ENCODE measurements around the gene RABL6.
A peak's percentile ranks its signal among the peaks of the same experiment; 100 is the strongest.
"Not testable (repeated sequence)": the region's sequence is repeated elsewhere in the genome, so short reads cannot be mapped to it uniquely, and the experiment has no call there.

Gene RABL6

GRCh38 chr9:136837856-136838277 lies 30.1 kb downstream of the RABL6 start:
- DNase-seq, result not testable (repeated sequence)

DNA sequence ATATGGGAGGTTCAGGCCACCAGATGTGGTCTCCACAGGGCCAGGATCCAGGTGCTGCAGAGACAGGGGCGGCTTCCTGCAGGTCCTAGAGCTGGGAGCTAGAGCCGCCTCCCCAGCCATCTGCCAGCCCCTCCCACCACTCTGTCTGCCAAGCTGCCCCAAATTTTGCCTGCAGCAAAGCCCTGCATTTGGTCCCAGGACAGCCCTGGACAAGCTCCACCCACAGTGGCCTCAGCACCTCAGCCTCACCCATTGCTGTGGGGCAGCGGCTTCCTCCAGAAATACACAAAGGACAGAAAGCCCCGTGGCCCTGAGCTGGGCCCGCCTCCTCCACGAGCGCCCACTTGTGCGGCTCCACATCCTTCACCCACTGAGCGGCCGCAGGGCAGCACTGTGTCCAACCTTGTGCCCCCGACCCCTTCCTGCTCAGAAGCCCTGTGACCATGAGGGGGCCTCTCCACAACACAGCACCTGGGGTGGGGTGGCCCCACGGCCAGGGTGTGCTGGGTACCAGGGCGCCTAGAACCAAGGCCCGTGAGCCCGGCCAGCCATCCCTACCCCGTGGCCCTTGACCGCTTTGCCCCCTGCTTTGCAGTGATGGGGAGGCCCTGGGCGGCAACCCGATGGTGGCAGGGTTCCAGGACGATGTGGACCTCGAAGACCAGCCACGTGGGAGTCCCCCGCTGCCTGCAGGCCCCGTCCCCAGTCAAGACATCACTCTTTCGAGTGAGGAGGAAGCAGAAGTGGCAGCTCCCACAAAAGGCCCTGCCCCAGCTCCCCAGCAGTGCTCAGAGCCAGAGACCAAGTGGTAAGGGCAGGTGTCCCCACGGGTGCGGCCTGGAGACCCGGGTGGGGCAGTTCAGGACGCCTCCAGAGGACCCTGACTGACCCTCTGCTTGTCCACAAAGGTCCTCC lies 30.8 kb downstream of the RABL6 start:
- DNase-seq, result no peak

- DNase-seq, result no peak
Observed at GRCh38 chr9:136839229-136840139, 31.7 kb downstream of the RABL6 start.

GRCh38 chr9:136840140-136840876 lies 32.6 kb downstream of the RABL6 start:
- no peak for DNase-seq

DNA sequence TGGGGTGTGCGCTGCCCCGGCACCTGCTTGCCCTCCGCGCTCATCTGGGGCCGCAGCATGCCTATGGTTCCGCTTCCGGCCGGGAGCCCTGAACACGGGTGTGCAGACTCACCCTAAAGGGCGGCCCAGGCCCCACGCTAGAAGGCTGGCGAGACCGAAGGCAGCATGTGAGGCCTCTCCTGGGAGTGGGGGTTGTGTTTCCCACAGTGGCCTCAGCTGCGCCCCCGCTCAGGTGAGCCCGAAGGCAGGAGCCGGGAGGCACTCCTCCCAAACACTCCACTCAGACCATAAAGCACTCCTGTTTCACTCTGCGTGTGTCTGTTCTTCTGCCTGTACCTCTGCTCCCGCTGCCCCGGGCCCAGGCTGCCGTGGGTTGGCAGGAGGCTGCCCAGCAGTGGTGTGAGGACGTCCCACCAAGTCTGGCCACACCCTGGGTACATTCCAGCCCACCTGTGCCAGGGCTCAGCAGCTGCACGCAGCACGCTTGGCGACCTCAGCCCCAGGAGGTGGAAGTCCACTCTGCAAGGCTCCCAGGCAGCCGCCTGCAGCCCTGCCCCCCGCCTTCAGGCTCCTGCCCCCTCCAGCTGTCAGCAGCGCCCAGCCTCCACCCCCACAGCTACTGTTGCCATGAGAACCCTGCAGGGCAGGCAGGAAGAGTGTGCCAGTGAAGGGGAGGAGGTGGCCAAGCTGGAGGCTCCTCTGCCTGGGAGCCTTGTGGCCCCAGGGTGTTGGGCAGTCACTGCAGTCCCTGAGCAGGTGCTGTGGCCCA lies 33.3 kb downstream of the RABL6 start:
- no peak for DNase-seq

DNA sequence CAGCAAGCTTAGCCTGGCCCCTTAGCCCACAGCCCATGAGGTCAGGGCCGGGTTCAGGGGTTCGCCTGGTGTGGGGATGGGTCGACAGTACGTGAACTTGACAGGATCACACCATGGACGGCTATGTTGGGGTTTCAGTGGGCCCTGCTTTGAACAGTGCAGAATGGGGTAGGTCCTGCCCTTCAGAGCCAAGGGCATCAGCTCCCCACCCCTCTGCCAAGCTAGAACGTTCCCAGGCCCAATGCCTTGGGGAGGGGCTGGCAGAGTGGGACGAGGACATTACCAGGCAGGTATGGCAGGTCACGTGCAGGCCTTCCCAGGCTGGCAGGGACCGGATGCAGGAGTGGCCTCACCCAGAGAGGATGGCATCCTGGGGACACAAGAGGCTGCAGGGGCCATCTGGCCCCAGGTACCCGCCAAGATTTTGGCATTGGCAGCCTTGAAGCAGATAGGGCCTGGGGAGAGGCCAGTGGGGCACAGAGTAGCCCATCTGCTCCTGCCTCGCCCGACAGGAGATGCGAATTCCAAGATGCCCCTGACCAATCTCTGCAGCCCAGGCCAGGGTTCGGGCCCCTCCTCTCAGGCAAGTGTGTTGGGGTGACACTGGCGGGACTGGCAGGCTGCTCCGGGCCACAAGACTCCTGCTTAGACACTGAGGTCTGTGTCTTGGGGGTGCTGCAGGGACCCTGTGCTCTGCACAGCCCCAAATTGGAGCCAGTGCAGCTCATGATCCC lies 34.1 kb downstream of the RABL6 start:
- DNase-seq, result not testable (repeated sequence)

GRCh38 chr9:136842380-136842948 lies 34.7 kb downstream of the RABL6 start, which contains the start of gene AJM1:
AJM1 (plus strand) TSS chr9:136842478; CDS start chr9:136844415, 1,937 bp downstream.
- peak; percentile 77 for DNase-seq

DNA sequence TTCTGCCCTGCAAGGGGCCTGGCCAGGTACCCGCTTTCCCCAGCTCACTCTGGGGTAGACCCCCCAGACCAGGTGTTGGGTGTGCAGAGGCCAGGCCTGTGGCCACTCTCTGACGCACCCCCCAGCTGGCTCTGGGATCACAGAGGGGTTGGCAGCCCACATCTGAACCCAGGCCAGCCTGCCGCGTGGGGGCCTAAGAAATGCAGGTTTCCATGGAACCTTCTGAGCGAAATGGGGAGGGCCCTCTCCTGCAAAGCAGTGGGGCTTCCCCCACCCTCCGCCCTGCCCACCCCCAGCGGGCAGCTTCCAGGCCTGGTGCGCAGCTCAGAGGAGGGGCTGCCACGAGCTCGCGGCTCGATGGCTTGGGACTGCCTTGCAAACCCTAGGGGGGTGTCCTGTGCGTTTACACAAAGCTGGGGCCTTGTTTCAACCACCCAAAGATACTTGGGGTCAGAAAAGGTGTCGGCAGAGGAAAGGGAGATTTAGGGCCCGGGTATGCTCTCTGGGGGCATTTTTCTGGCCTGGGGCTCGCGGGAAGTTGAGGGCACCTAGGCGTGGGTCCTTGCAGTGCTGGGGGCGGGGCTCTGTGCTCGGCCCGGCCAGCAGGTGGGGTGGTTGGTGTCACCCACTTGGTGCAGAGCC lies 35.5 kb downstream of the RABL6 start:
- not testable (repeated sequence) for DNase-seq

DNA sequence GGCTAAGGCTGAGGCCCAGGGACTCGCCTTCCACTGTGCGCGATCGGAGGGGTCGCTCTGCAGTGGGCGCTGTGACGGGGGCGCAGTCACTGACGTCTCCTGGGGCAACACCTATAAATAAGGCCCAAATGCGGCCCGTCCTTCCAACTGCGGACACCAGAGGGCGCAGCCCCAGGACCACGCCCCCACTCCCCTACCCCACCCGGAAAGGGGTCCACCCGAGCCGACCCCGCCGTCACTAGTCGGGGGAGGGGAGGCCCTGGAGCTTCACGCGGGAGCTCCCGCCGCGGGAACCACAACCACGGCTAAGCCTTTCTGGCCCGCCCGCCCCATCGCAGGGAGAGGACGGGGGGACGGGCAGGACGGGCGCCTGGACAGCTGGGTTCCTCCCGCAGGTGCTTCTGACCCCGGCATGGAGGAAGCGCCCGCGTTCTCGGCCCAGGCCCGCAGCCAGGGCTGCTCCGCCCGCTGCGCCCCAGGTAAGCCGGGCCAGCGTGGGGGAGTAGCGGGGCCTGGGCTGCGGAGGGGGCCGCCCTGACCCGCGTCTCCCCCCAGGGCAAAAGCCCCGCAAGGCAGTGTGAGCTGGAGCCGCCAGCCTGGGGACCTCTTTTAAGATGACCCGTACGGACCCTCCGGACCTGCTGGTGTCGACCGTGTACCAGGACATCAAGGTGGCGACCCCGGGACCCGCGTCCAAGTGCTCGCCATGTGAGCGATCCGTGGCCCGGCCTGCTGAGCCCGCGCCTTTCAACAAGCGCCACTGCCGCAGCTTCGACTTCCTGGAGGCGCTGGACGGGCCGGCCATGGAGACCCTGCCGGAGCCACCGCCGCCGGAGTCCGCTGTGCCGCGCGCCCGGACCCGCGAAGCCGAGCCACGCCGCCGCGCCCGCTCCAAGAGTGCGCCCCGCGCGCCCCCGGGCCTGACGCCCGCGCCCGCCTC lies 36.3 kb downstream of the RABL6 start:
- DNase-seq, result peak; percentile 39

GRCh38 chr9:136844761-136845464 lies 37.2 kb downstream of the RABL6 start:
- no peak for DNase-seq

DNA sequence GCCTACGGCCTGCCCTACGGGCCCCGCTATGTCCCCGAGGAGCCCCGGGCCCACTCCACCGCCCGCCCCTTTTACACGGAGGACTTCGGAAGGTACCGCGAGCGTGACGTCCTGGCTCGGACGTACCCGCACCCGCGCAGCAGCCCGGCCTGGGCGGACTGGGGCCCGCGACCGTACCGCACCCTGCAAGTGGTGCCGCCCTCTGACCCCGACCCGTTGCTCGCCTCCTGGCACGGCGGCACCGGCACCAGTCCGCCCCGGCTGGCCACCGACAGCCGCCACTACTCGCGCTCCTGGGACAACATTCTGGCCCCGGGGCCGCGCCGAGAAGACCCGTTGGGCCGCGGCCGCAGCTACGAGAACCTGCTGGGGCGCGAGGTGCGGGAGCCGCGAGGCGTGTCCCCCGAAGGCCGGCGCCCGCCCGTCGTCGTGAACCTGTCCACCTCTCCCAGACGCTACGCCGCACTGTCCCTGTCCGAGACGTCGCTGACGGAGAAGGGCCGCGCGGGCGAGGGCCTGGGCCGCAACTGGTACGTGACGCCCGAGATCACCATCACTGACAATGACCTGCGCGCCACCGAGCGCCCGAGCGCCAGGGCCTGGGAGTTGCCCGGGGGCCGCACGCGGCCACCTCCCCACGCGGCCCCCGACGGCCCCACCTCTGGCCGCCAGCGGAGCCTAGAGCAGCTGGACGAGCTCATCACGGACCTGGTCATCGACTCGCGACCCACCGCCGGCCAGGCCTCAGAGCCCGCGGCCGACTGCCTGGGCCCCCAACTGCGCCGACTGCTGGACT lies 37.9 kb downstream of the RABL6 start:
- DNase-seq, result no peak

DNA sequence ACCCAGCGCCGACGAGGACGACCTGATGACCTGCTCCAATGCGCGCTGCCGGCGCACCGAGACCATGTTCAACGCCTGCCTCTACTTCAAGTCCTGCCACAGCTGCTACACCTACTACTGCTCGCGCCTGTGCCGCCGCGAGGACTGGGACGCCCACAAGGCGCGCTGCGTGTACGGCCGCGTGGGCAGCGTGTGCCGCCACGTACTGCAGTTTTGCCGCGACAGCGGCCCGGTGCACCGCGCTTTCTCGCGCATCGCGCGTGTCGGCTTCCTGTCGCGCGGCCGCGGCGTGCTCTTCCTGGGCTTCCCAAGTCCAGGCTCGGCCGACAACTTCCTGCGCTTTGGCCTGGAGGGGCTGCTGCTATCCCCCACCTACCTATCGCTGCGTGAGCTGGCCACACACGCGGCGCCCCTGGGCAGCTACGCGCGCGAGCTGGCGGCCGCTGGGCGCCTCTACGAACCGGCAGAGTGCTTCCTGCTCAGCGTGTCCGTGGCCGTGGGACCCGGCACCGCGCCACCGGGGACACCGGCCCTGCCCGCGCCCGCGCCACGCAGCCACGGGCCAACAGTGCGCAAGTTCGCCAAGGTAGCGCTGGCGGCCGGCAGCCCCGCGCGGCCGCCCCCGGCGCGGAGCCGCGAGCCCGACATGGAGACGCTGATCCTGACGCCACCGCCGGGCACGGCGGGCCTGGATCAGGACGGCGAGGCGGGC lies 38.8 kb downstream of the RABL6 start:
- DNase-seq, result peak; percentile 5

DNA sequence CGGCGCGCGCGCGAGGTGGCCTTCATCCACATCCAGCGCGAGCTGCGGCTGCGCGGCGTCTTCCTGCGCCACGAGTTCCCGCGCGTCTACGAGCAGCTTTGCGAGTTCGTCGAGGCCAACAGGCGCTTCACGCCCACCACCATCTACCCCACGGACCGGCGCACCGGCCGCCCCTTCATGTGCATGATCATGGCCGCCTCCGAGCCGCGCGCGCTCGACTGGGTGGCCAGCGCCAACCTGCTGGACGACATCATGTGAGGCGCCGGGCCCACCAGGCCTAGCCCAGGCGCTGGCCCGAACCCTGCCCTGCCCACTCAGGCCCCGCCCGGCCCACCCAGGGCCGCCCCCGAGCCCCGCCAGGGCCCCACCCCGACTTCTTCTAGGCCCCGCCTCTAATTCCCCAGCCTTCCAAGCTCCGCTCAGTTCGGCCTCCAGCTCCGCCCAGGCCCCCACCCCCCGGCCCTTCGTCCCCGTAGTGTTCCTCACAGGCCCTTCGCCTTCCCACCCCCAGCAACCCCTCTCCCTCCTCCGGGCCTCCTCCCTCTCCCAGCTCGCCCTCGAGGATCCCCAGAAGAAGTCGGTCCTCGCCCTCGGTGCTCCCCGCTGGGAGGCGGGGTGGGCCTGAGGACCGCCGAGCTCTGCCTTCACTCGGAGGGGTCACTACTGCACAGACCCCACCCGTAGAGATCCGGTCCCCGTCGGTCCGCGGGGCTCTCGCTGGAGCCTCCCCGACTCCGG lies 39.5 kb downstream of the RABL6 start:
- DNase-seq, result peak; percentile 43

DNA sequence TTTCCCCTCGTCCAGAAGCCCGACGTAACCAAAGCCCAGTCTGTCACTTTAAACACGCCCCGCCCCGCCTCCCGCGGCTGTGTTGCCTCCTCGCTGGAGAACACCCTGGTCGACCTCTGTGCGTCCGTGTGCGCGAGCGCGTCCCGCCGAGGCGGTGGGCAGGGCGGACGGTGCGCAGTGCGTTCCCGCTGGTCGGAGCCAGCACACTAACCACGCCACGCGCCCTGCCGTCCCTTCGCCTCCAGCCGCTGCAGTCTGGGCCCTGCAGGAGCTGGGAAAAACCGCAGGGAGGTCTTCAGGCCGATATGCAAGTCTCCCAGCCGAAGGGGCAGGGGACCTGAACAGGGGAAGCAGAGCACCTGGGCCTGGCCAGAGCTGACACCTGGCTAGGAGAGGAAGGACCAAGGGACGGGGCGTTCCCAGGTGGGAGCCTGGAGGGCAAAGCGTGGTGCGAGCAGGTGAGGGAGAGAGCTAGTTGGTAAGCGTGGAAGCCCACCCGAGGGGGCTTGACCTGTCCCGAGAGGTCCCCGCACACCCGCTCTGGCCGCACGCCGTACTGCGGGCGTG lies 40.2 kb downstream of the RABL6 start:
- peak; percentile 91 for DNase-seq

DNA sequence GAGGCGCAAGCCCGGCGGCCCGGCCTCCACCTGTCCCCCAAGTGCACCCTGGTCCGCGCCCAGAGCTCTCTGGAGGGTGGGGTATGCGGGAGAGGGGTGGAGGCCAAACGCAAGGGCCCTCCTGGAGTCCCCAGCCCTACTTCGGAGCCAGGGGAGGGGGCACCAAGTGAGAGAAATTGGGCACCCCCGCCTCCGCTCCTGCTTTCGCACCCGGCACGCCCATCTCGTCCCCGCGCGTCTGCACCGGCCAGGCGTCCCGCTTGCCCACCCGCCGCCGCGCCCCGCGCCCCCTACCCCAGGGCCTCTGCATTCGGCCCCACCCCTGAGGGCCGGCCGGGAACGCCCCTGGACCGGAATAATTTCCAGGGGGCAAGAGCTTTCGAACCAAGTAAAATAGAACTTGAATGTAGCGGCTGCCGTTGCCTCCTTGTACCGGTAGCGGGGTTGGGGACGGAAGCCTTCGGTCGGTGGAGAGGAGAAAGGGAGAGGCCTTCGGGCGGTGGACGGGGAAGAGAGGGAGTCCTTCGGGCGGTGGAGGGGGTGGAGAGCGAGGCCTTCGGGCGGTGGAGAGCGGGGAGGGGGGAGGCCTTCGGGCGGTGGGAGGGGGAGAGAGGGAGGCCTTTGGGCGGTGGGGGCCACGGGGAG lies 40.8 kb downstream of the RABL6 start:
- DNase-seq, result peak; percentile 42

Measured in suppressor macrophage treated with lipopolysaccharide for 4 hours (primary cell).